IPS-15b (cell line): ENCODE results near the gene GDI2.

Experiments
- H3K27me3 ChIP-seq: one replicate; pipeline ENCODE4 v1.6.1; 2013; ENCODE audit warnings: low read length; ENCODE audit not compliant: control insufficient read depth, insufficient read depth
- H3K36me3 ChIP-seq: one replicate; pipeline ENCODE4 v1.6.1; 2013; ENCODE audit warnings: low read length; ENCODE audit not compliant: control insufficient read depth, insufficient read depth
- H3K4me1 ChIP-seq: one replicate; pipeline ENCODE4 v1.6.1; 2013; ENCODE audit warnings: mild to moderate bottlenecking, low read length; ENCODE audit not compliant: control insufficient read depth, insufficient read depth
- H3K4me3 ChIP-seq: one replicate; pipeline ENCODE4 v1.5.1; 2013; ENCODE audit warnings: low read depth, low read length
- H3K9ac ChIP-seq: one replicate; pipeline ENCODE4 v1.6.1; 2013; ENCODE audit warnings: low read depth, mild to moderate bottlenecking, low read length
- H3K9me3 ChIP-seq: one replicate; pipeline ENCODE4 v1.6.1; 2013; ENCODE audit warnings: mild to moderate bottlenecking, low read length; ENCODE audit not compliant: control insufficient read depth, insufficient read depth

GDI2 gene

DNA sequence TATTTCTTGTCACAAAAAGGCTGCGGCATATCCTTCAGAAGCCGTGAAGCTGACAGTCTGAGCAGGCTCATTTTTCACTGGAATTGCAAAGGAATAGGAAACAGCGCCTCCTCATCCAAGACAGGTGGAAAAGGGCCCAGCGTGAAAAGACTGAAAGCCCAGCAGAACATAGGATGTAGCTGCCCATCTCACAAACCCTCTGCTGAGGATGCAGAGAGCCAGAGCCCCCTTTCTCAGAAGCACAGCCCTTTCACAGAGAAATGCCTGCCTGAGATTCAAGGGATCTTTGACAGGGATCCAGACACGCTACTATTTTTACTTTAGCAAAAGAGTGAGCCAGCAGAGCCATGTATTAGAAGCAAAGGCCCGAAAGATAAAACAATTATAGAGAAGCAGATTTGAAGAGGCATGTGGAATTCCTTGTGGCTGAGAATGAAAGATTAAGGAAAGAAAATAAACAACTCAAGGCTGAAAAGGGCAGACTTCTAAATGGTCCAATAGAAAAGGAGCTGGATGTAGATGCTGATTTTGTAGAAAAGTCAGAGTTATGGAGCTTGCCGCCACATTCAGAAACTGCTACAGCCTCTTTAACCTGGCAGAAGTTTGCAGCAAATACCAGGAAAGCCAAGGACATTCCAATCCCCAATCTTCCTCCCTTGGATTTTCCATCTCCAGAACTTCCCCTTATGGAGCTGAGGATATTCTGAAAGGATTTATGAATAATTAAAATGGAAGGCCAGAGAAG is 36.9 kb downstream of the GDI2 start:
- Histone ChIP-seq H3K36me3 (peaks cover 11% of the 10 kb centered on the region), H3K9ac (no peak overlapping the region), H3K9me3 (no peaks in the 10 kb centered on the region), H3K27me3 (no peaks in the 10 kb centered on the region), H3K4me1 (peaks cover 7% of the 10 kb centered on the region), H3K4me3 (no peak overlapping the region)

DNA sequence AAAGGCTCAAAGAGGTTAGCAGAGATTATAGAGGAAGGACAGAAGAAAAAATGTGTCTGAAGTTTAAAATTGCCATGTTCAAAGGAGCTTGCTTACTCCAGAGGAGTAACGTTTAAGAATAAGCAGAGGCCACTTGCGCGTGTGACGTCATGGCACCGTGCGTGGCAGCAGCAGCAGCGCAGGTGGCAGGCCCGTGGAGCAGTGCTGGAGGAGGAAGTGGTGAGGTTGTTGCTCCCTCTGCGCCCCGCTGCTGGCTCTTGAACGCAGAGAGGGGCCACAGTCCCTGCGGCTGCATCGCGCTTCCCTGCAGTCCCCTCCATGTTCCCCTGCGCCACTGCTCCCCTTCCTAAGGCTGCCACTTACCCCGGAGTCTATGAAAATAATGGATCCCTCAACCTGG is 37.5 kb downstream of the GDI2 start:
- Histone ChIP-seq H3K9ac (no peak overlapping the region), H3K27me3 (no peaks in the 10 kb centered on the region), H3K4me1 (peaks cover 7% of the 10 kb centered on the region), H3K36me3 (peaks cover 11% of the 10 kb centered on the region), H3K4me3 (no peak overlapping the region), H3K9me3 (no peaks in the 10 kb centered on the region)

GRCh38 chr10:5774987-5775620 is 38.1 kb downstream of the GDI2 start:
- Histone ChIP-seq H3K9ac (peak overlapping the region; percentile 47), H3K4me3 (no peak overlapping the region), H3K9me3 (no peaks in the 10 kb centered on the region), H3K36me3 (peaks cover 11% of the 10 kb centered on the region), H3K4me1 (peaks cover 7% of the 10 kb centered on the region), H3K27me3 (no peaks in the 10 kb centered on the region)

GRCh38 chr10:5766189-5766588 is 47.0 kb downstream of the GDI2 start:
- H3K4me1 ChIP-seq: no peaks in the 10 kb centered on the region
- H3K9ac ChIP-seq: no peak overlapping the region
- H3K9me3 ChIP-seq: no peaks in the 10 kb centered on the region
- H3K4me3 ChIP-seq: no peak overlapping the region
- H3K36me3 ChIP-seq: peaks cover 21% of the 10 kb centered on the region
- no peaks in the 10 kb centered on the region for H3K27me3 ChIP-seq

DNA sequence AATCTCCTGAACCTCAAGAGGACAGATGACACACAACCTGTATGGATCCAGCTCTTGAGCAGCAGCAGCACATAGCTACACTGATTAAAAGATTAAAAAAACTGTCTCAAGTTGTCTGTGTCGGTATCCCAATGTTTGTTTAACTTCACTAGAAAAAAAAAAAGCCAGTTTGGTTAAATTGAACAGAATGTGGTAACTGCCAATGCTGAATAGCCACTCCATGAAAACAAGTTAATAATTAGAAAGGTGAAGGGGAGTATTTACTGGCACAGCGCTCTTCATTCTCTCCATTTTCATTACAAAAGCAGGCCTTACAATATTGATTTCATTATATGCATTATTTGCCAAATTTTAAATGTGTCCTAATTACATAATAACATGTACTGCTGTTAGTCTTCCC is 47.6 kb downstream of the GDI2 start:
- no peaks in the 10 kb centered on the region for H3K9me3 ChIP-seq
- no peaks in the 10 kb centered on the region for H3K27me3 ChIP-seq
- H3K4me1 ChIP-seq: no peaks in the 10 kb centered on the region
- H3K4me3 ChIP-seq: no peak overlapping the region
- H3K36me3 ChIP-seq: peaks cover 21% of the 10 kb centered on the region
- no peak overlapping the region for H3K9ac ChIP-seq

- no peak overlapping the region for H3K4me3 ChIP-seq
- H3K9ac ChIP-seq: no peak overlapping the region
- H3K27me3 ChIP-seq: no peaks in the 10 kb centered on the region
- no peaks in the 10 kb centered on the region for H3K4me1 ChIP-seq
- peaks cover 21% of the 10 kb centered on the region for H3K36me3 ChIP-seq
- no peaks in the 10 kb centered on the region for H3K9me3 ChIP-seq
Observed at GRCh38 chr10:5764422-5765297, 48.6 kb downstream of the GDI2 start.

GRCh38 chr10:5762531-5762930 is 50.7 kb downstream of the GDI2 start:
- no peaks in the 10 kb centered on the region for H3K9me3 ChIP-seq
- no peaks in the 10 kb centered on the region for H3K4me1 ChIP-seq
- peaks cover 26% of the 10 kb centered on the region for H3K36me3 ChIP-seq
- no peaks in the 10 kb centered on the region for H3K27me3 ChIP-seq
- H3K4me3 ChIP-seq: no peak overlapping the region
- H3K9ac ChIP-seq: no peak overlapping the region

DNA sequence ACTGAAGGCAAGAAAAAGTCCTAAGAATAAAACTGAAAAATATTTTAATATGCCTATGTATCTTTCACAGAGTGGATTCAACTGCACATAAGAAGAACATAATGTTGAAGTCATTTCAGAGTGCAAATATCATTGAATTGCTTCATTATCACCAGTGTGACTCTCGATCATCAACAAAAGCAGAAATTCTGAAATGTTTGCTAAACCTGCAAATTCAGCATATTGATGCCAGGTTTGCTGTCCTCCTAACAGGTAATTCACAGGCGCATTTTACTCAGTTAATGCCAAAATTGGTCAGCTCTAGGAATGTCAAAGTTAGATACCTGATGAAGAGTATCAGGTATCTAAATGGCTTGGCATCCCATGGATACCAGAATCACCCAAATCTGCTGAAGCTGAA is 52.0 kb downstream of the GDI2 start:
- Histone ChIP-seq H3K4me1 (no peaks in the 10 kb centered on the region), H3K4me3 (no peak overlapping the region), H3K27me3 (no peaks in the 10 kb centered on the region), H3K9ac (no peak overlapping the region), H3K36me3 (peaks cover 26% of the 10 kb centered on the region), H3K9me3 (no peaks in the 10 kb centered on the region)

GRCh38 chr10:5760515-5760914 is 52.7 kb downstream of the GDI2 start:
- H3K9ac ChIP-seq: no peak overlapping the region
- H3K27me3 ChIP-seq: no peaks in the 10 kb centered on the region
- H3K36me3 ChIP-seq: peaks cover 21% of the 10 kb centered on the region
- no peaks in the 10 kb centered on the region for H3K4me1 ChIP-seq
- H3K4me3 ChIP-seq: no peak overlapping the region
- no peaks in the 10 kb centered on the region for H3K9me3 ChIP-seq

GRCh38 chr10:5758927-5759326 is 54.3 kb downstream of the GDI2 start:
- Histone ChIP-seq H3K4me3 (no peak overlapping the region), H3K27me3 (no peaks in the 10 kb centered on the region), H3K4me1 (no peaks in the 10 kb centered on the region), H3K9ac (no peak overlapping the region), H3K9me3 (no peaks in the 10 kb centered on the region), H3K36me3 (peaks cover 16% of the 10 kb centered on the region)

GRCh38 chr10:5757766-5758517 is 55.3 kb downstream of the GDI2 start:
- Histone ChIP-seq H3K4me3 (no peak overlapping the region), H3K27me3 (no peaks in the 10 kb centered on the region), H3K9ac (no peak overlapping the region), H3K36me3 (peaks cover 16% of the 10 kb centered on the region), H3K4me1 (peaks cover 2% of the 10 kb centered on the region), H3K9me3 (no peaks in the 10 kb centered on the region)
